Measurements from ENCODE around the gene THTPA.
A peak's percentile ranks its signal among the peaks of the same experiment; 100 is the strongest.

The THTPA gene

DNA sequence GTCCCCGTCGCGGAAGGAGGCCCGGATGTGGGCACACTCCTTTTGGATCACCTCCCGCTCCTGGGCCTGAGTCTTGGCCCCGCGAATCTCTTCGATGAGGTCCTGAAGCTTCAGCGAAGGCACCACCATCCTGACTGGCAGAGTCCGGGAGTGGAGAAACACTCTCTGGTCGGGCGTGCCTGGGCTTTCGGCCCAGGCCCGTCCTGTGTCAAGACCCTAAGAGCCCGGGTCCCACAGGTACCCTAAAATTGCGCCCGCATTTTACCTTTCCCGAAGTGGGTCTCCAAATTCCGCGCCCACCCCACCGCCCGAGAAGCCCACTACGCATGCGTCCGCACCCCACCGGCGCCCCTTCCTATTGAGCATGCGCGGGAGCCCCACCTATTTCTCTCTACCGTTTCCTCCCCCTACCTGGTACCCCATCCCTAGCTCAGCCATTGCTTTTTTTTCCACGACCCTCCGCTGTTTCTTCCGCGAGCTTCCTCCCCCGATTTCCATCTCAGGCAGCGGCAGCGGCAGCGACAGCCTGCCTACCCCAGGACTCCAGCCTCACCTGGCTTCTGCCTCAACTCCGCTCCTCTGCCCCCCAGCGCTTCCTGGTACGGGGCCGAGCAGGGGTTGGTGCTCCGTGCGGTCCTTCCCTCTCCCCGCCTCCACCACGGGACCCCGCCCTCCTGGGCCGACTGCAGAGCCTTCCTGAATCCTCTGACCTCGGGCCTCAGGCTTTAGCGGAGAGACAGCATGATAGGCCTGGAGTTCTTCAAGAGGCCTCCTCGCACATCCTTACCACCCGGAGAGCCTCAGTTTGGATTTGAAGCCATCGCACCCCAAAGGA, 11.3 kb downstream of the THTPA start, which contains the start of gene AP1G2:
Gene AP1G2, minus strand, starts transcription at position 606 of the 835 bp plus-strand sequence. Its CDS starts 477 bp downstream, at position 129.
- peak; percentile 69 for DNase-seq (ENCODE audit: low spot score)

DNA sequence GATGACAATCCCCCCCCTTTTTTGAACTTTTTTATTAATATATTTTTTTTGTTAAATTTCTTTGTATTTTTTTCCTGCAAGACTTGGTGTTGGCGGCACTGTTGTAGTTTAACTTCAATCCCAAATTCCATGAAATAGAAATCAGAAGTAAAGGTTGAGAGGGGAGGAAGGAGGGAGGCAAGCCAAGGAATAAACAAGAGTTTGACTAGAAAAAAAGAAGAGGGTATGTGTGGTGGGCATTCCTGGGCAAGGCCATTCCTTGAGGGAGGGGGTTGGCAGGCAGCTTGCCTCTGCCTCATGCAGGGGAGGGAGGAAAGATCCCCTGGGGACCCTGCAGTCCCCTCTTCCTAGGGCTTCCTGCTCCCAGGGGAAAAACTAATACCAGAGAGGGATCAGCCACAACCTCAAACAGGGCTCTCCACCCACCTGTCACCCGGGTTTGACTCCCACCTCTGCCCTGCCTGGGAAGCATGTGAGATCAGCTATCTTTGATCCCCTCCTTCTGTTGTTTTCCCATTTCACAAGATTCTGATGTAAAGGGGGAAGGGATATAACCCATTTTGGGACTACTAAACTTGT, 12.0 kb downstream of the THTPA start:
- no peak for DNase-seq (ENCODE audit: low spot score)

- peak; percentile 83 for DNase-seq (ENCODE audit: low spot score)
Measured at GRCh38 chr14:23568600-23569331, 12.7 kb downstream of the THTPA start.

- peak; percentile 90 for DNase-seq (ENCODE audit: low spot score)
Measured at GRCh38 chr14:23569443-23570151, 13.5 kb downstream of the THTPA start.

DNA sequence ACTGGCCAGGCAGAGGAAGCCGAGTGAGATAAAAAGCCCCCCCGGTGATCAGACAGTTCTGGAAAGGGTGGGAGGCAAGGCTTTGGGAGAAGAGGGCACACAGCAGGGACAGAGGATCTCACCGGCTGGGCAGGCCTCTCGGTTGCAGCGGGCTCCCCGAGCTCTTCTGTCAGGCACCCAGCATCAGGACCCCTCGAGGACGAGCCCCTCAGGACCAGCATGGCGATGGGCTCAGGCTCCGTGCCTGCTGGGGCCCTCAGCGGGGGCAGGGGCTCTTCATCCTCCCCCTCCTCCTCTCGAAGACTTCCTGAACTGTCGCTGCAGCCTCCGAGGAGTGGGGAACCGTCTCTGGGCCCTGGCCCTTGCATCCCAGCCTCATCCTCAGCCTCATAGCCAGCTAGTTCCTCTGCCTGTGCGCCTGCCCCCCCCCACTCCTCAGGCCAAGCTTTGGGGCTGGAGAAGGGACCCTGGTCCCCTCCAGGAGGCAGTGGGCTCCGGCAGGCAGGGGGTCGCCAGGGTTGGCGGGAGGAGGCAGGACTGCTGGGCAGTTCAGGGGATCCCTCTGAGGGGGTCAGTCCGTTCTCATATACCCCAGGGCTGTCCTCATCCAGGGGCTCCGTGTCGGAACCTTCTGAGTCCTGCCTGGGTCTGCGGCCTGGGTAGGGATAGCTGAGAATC, 14.9 kb downstream of the THTPA start:
- no peak for DNase-seq (ENCODE audit: low spot score)

- DNase-seq (ENCODE audit: low spot score) = no peak
Measured at GRCh38 chr14:23571701-23572523, 15.8 kb downstream of the THTPA start.

- DNase-seq (ENCODE audit: low spot score) = no peak
Measured at GRCh38 chr14:23572524-23572828, 16.4 kb downstream of the THTPA start.

DNA sequence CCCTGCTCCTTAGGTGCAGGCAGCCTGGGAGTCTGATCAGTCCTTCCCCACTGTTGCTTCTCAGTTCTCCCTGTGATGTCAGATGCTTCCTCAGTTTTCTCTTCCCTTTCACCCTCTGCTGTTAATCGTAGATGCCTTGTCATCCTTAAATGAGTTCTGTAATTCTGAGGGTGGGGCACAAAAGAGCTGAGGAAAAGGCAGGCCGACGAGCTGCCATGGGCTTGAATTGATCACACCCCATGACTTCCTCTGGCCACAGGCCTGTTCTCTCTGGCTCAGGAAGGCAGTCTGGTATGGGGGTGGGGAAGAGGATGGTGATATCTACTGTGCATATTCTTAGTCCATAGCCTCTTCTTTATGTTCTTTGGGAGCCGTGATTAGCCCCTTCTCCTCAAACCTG, 16.8 kb downstream of the THTPA start:
- no peak for DNase-seq (ENCODE audit: low spot score)

DNA sequence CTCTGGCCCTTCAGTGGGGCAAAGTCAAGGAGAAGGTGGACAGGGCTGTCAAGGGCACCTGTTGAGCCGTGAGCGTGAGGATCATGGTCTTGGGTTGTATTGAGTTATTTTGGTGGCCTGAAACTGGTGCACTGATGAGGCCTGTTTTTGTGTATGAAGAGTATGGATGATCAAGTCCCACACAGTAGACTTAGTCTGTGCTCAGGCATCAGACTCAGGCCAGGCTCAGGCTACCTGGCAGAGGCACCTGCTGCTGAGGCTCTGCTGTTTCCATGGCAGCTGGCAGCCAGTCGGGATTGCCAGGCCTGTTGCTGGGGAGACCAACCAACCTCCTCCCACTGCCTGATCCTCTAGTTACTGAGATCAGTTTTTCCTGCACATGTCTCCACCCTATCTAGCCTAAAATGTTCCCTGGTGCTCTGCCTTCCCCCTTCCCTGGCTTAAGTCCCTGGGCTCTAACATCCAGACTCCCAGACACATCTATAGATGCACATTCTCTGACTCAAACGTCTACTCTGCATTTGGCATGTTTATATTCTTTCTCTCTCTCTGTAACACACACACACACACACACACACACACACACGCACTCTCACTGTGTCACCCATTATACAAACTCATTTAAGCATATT, 17.4 kb downstream of the THTPA start:
- DNase-seq (ENCODE audit: low spot score) = peak; percentile 65

GRCh38 chr14:23577004-23577681, 21.1 kb downstream of the THTPA start:
- no peak for DNase-seq (ENCODE audit: low spot score)

DNA sequence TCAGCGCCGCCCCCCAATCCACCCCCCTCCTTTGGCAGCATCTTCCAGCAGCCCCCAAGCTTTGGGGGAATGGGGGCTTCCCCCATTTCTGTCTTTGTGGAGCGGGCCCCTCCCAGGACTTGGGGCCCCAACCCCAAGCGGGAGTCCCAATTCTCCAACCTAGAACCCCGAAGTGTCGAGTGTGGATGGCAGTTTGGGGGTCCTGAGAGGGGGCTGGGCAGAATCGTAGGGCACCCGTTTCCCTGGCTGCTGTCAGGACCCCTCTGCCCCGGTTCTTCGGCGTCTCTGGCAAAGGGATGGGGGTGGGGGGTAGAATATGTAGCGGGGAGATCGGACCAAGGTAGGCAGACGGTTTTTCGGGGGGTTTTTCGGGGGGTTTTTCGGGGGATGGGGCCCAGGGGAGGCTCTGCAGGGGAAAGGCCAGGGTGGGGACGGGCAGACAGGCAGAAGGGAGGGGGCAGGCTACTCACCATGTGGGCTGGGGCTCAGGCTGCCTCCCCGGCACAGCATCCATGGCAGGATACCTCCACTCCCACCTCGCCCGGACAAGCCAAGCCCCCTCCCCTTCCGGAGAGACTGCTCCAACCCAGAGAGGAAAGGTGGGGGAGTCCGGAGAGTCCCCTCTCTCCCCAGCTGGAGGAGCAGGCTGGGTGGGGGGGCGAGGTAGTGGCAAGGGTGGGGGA, 21.8 kb downstream of the THTPA start:
- DNase-seq (ENCODE audit: low spot score) = no peak

- peak; percentile 79 for DNase-seq (ENCODE audit: low spot score)
Measured at GRCh38 chr14:23578560-23579310, 22.7 kb downstream of the THTPA start, which contains the start of gene JPH4. Gene JPH4 (minus strand): TSS chr14:23578790. CDS start chr14:23577453, 1,337 bp downstream.

DNA sequence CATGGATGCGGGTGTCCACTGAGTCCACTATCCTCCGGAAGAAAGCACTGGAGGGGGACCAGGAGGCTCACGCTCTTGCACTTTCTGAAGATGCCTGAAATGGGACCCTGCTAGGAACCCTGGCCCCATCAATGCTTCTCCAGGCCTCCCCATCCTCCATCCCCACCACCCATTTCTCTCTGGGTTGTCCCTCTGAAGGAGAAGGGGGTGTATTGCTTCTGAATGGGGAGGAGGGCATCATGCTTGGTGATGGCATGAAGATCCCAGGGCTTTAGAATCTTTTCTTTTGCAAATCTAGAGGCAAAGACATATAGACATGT, 23.2 kb downstream of the THTPA start:
- no peak for DNase-seq (ENCODE audit: low spot score)

GRCh38 chr14:23579739-23580138, 23.7 kb downstream of the THTPA start:
- no peak for DNase-seq (ENCODE audit: low spot score)

GRCh38 chr14:23580152-23580926, 24.3 kb downstream of the THTPA start:
- DNase-seq (ENCODE audit: low spot score) = no peak

DNA sequence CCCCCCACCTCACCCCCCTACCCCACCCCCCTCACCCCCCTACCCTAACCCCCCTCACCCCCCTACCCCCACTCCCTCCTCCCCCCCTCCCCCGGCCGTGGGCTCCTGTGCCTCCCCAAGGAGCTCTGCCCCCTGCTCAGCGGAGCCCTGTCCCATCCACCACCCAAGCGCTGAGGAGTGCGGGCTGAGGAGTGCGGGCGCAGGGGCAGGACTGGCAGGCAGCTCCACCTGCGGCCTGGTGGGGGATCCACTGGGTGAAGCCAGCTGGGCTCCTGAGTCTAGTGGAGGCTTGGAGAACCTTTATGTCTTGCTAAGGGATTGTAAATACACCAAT, 24.8 kb downstream of the THTPA start:
- no peak for DNase-seq (ENCODE audit: low spot score)

- no peak for DNase-seq (ENCODE audit: low spot score)
Measured at GRCh38 chr14:23582906-23583760, 27.1 kb downstream of the THTPA start.

Measured in putamen (tissue), 1 donor.